IPS-11a (cell line): ENCODE measurements around the gene TMEM131.

Source experiments
- H3K4me3 ChIP-seq: one replicate; pipeline ENCODE4 v1.5.1; 2013; ENCODE audit warnings: low read depth, low read length, control low read depth

TMEM131 gene

DNA sequence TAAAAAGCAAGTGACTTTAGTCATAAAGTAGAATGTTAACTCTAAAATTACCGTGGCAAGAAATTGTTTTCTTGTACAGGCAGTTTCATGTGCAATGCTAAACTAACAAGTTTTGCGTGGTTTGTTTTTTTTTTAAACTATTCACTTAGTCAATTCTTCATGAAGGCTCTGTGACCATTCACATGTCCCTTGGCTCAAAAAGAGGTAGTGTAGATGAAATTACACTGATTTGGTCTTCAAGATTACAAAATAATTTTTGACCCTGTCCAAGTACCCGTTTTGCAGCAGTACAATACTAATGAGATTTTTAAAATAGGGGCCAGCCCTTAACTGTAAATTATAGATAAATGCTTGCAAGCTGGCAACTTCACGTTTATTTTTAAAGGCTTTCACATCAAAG is 1.3 kb downstream of the TMEM131 start:
- H3K4me3 ChIP-seq: peak overlapping the region; percentile 76

DNA sequence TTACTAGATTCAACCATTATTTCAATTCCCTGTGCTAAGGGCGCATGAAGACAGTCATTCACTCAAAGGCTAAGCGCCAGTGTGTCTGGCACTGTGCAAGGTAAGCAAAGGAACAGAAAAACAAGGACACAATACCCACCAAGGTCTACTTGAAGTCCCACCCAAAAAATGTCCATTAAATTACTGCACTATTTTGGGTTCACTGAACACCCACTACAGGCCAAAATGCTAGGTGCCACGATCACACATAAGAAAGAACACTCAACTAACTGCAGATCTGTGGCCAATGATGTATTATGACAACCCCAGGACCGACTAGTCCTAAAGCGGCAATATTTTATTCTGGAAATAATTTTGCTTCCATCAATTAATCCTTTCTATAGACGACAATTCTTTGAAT is 1.8 kb downstream of the TMEM131 start:
- no peak overlapping the region for H3K4me3 ChIP-seq

DNA sequence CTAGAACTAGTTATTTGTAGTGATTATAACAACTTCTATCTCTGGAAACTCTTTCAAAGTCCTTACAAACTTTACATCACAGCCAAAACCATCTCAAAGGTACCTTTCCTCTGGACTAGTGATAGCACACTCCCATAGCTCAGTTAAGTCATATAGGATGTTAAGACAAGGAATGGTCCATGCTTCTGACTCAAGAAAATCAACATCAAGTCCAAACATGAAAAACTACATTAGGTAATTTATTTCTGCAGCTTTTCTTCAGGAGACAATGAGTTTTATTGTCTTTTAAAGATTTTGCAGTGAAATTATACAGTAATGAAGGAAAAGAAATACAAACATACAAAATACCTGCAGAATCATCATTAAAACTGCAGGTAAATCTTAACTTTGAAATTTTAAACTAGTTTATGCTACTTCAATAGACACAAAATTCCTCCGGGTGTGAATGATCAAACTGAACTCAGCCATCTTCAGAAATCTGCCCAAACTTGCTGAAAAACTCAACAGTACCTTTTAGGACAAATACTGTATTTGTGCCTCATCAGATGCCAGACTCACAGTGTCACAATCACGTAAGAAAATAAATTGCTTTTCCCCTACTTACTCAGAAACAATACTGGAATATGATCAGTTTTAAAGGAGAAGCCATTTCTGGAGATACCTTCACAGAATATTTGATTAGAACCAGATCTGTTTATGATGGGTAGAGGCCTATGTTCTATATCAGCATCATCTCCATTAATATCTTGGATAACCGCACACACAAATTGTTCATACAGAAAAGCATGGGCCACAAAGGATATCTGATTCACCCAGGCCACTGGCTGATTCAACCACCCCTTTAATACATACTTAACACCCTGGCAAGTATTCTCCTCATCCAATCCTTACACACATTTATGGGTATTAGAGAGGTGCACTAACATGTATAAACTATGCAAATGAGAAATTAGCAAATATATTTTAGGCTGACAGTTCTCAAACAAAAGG is 2.6 kb downstream of the TMEM131 start:
- H3K4me3 ChIP-seq: no peak overlapping the region

DNA sequence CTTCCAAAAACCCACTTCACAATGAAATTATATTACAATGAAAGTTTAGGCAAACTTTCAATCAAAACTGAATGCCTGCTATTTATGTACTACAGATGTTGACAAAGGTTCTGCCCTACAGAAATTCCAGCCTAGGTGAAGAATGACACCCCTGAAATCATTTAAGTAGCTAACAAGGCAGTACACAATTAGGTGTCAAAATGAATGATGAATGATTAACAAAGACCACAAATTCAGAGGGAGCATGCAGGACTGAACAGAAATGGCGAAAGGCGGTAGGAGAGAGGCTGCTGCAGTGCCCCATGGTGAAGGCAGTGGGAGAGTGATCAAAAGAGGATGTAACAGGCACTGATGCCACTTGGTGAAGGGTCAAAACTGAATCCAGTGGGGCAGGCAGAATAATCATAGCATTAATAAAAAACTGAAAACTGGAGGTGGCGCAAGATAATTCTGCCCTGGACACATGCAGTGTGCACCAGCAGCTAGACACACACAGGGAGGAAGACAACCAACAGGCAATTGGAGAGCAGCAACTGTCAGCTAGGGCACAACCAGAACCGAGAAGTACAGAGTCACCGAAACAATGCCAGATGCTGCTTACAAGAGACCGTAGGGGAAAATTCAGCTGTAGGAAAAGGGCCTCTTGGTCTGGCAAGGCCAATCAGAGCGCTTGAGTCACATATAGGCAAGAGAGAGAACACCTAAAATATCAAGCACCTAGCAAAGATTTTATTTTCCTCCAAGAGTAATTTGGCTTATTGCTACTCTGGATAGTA is 4.5 kb downstream of the TMEM131 start:
- H3K4me3 ChIP-seq: no peak overlapping the region

DNA sequence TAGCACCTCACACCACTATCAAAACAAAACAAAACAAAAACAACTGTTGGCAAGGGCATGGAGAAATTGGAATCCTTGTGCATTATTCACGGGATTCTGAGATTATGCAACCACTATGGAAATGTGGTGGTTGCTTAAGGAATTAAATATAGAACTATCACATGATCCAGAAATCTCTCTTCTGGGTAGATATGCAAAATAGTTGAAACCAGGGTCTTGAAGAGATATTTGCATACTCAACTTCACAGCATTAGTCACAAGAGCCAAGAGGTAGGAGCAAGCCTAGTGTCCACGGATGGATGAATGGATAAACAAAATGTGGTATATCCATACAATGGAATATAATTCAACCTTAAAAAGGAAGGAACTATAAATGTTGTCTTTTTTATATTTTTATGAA is 7.0 kb downstream of the TMEM131 start:
- no peak overlapping the region for H3K4me3 ChIP-seq

DNA sequence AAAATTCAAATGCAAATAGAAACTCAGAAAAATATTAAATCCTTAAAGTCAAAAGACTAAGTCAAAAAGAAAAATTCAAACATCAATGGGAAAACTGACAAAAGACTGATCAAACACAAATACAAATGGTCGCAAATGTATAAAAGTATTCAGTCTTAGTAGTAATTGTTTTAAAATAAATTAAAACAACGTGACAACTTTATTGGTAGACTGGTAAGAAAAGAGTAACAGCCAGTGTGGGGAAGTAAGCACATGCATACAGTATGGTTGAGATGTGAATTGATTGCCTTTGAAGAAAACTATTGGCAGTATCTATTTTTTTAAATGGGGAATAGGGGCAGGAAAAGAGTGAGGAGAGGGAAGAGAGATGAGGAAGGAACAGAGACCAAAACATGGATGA is 9.8 kb downstream of the TMEM131 start:
- H3K4me3 ChIP-seq: no peak overlapping the region

DNA sequence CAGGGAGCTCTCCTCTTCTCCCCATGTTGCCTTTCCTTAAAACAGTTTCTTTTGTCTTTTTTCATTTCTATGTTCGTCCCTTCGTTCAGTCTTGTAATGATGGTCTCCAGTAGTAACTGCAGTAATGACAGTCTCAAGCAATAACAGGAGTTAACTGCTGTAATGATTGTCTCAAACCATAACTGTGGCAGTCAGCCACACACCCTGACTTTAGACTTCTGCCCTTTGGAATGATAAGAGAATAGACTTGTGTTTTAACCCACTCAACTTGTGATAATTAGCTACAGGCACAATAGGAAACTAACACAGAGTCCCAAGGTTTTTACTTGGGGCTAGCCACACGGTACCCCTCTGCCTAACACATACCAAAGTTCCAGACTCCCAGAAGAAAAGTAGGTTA is 12.1 kb downstream of the TMEM131 start:
- H3K4me3 ChIP-seq: no peak overlapping the region

DNA sequence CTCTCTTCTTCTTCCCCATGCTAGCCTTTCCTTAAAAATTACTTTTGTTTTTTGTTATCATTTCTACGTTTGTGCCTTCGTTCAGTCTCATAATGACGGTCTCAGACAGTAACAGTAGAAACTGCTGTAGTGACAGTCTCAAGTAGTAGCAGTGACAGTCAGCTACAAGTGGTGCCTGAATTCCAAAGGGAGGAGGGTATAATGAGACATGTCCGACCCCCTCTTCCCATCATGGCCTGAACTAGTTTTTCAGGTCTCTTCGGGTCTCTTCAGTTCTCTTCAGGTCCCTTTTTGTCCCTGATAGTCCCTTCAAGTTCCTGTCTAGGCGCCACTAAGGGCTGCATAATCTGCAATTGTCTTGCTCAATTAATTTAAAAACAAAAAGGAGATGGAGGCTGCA is 12.6 kb downstream of the TMEM131 start:
- no peak overlapping the region for H3K4me3 ChIP-seq

DNA sequence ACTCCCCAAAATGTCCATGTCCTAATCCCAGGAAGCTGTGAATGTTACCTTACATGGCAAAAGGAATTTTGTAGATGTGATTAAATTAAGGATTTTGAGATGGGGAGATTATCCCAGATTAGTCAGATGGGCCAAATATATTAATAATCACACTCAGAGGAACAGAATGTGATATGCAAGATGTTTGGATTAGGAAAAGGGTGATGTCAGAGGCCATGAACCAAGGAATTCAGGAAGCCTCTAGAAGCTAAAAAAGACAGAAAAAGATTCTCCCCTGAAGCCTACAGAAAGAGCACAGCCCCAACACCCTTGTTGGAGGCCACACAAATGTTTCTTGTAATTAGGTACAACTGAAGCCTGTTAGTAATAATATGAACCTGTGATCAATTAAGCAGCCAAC is 13.1 kb downstream of the TMEM131 start:
- H3K4me3 ChIP-seq: no peak overlapping the region

DNA sequence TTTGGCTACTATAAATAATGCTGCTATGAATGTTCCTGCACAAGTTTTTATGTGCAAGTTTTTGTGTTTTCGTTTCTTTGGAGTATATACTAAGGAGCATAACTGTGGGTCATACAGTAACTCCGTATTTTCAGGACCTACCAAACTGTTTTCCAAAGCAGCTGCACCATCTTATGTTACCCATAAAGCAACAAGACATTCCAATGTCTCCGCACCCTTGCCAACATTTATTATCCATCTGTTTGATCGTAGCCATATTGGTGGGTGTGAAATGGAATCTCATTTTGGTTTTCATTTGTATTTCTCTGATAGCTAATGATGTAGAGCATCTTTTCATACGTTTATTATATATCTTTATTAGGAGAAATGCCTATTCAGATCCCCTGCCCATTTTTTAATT is 13.8 kb downstream of the TMEM131 start:
- no peak overlapping the region for H3K4me3 ChIP-seq

DNA sequence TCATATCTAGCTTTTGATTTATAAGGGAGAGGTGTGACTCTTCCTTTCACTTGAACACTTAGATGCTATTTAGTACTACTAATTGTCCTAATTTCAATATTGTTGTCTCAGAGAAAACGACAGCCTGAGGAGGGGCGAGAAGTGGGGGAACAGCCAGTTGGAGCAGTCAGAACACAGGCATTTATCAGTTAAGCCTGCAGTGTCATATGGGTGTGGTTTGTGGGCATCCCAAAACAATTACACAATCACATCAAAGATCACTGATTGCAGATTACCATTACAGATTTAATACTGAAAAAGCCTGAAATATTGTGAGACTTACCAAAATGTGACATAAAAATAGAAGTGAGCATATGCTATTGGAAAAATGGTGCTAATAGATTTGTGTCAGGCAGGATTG is 15.8 kb downstream of the TMEM131 start:
- H3K4me3 ChIP-seq: no peak overlapping the region

DNA sequence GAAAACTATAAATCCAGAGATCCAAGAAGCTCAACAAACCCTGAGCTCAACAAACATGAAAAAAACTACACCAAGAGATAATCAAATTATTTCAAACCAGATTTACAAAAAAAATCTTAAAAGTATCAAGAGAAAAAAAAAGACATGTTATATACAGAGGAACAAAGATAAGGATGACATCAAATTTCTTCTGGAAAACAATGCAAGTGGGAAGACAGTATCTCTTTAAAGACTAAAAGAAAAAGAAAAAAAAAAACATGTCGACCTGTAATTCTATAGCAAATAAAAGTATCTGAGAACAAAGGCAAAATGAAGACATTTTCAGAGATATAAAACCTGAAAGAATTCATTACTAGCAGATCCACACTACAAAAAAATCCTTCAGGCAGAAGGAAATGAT is 21.3 kb downstream of the TMEM131 start:
- H3K4me3 ChIP-seq: no peak overlapping the region

DNA sequence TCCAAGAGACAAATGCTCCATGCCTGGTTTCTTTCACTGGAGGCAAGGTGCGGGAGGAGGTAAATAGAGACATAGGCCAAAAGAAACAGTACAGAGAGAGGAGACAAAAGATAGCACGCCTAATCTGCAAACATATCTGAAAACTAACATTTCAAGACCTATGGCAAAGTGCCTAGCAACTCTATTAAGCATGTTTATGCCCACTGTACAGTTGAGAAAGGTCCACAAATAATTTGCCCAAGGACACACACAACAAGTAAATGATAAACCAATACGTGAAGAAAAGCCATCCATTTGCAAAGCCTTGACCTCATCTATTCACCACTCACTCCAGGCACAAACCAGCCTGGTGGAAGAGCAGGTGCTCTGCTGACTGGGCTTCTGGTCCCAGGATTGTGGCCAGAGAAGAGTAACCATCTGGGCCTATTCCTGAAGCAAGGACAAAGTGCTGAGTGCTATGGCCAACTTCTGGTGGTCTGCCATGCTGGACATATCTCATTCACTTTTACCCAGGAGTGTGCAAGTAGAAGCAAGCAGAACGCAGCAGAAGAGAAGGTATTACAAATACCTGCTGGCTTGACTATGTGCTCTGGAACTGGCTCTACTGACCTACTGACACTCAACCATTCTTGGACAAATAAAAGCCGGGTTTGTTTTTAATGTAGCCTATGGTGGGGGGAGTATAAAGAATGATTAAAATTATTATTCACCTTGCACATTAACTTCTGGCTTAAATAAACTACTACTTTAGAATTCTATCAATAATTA is 25.3 kb downstream of the TMEM131 start:
- H3K4me3 ChIP-seq: no peak overlapping the region

DNA sequence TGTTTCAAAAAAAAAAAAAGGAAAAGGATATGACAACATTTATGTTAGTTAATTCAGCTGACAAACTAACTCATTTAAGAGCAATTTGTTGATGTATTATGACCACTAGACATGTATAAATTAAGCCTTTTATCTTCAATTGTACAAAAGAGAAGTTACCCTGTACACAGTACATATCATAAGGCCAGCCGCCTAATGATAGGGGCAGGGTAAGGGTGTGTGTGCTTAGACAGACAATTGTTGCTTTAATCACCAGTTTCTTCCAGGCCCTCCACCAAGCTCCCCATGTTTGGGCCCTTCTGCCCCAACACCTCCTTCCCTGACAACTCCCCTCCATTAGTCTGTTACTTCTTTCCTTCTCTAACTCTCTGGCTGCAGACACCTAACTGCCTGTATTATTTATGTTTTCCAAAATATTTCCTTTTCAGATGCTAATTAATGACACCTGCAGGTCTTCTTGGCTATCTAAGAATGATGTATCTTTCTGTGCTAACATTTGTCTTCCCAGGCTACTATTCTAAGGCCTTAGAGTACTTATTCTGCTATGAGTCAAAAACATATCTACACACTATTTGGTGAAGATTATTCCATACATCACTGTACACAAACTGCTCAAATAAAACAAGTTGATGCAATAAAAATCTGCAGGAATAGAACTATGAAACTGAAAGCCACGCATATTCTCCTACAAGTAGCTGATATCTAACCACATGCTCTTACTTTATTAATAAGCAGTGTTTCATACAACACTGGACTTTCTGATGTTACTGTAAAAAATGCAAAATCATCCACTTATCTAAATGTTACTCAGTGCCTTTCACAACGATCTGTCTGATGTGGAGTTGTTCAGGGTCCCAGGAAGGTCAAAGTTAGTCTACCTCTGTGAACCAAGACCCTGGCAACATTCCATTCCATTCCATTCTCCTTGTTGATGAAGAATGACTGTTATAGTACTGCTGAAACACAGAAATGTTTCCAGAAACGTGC is 26.4 kb downstream of the TMEM131 start:
- no peak overlapping the region for H3K4me3 ChIP-seq

DNA sequence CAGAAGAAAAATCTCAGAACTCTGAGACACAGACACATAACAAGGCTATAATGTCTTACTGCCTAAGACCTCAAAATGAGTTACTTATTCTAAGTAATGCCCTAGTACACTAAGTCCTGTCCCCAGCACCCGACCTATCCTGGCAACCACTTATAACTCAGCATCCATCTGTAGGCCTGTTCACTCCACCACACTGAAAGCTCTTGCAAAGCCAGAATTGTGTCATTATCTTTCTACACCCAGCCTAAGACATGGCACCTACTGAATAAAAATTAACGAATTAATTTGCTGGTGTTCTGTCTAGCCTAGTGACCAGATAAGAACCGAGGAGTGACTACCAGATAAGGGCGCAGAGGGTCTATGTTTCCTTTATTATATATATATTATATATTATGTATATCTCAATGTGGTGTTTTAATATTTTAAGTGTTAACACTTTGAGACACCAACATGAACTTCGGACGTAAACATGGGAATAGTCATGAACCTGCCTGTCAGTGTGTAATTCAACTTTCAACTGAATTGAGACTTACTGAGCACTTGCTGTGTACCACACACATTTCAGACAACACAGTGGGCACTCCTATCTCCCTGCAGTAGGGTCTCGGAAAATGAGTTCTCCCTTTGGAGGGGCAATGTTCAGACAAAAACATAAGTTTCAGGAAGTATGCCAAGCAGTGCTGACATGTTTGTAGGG is 27.7 kb downstream of the TMEM131 start:
- no peak overlapping the region for H3K4me3 ChIP-seq

DNA sequence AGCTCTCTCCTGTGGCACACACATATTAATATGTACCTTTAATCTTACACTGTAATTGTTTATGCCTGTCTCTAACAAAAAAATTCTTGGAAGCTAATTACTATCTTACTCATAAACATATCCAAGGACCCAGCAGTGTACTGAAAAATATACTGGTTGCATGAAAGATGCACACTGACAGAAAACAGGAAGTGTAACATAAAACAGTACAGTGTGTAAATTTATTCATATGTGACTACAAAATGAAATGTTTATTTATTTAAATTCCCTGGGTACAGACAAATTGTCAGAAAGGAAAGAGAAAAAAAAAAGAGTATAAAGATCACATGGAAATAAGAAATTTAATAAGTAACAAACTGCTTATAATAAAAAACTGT is 28.5 kb downstream of the TMEM131 start:
- H3K4me3 ChIP-seq: no peak overlapping the region

DNA sequence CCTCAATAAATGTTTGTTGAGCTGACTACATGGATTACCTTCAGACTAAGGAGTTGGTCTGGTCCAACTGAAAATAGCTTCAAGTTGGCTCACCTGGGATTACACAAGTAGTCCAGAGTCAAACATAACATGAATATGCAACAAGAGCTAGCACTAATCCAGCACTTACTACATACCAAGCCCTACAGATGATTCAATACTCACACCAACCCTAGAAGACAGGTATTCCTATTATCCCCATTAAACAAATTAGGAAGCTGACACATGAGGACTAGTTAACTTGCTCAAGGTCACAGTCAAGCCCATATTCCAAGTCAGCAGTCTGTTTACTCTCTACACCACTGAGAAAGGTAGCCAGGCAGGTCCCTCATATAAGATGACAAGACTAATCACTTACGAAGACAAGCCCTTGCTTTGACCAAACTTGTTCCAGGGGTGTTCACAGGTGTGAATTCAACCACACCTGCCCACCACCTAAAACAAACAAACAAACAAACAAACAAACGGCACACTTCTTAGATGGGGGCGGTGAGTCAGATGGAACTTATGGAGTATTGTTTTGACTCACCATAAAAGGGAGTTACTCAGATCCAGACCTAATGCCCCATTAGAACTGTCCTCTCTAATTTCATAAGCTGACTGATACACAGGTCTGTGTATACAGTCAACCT is 29.1 kb downstream of the TMEM131 start:
- no peak overlapping the region for H3K4me3 ChIP-seq

DNA sequence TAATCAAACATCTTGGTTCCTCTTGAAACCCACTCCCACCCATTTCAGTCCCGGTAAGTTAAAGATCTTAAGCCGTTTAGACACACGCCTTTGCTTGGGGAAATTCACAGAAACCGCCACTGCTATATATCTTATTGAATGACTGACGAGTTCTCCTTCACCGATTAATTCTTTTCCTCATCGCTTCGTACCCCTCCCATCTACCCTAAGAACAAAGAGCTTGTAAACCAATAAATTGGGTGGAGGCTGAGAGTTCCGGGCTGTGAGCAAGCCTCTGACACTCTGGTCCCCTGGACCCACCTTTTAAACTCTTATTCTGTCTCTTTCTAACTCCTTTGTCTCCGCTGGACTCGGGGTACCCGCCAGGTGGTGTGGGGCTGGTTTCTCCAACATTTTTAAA is 30.6 kb downstream of the TMEM131 start:
- no peak overlapping the region for H3K4me3 ChIP-seq

DNA sequence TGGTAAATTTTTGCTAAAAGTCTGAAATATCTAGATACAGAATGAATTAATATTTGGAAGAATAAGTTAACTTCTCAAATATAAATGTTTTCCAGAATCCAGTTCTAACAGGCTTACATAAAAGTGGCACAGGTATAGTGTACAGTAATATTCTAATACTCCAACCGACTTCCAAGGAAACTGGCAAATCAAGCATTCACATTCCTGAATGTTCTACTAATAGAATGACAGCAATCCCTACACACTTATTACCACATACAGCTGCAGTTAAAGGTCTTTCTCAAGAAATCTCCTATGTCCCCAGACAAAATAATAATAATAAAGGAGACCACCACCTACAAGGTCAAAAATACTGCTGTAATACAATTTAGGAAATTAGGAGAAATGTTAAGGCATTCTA is 31.9 kb downstream of the TMEM131 start:
- H3K4me3 ChIP-seq: no peak overlapping the region
